Loucy (cell line): ENCODE data around the gene PRADC1.

Experiments
- H2AFZ ChIP-seq: fragments of 200-600 bp; sonication (generic); 2 replicates; pipeline ENCODE4 v1.6.0; 2016; ENCODE audit warnings: antibody characterized with exemption, mild to moderate bottlenecking, low read length, moderate library complexity
- H3F3A ChIP-seq: fragments of 200-600 bp; 2 replicates; pipeline ENCODE4 v1.6.0; 2016; ENCODE audit warnings: antibody characterized with exemption, low read depth, mild to moderate bottlenecking
- H3K27me3 ChIP-seq: fragments of 200-600 bp; sonication (generic); 2 replicates; pipeline ENCODE4 v1.6.1; 2014; ENCODE audit warnings: low read length, mild to moderate bottlenecking; ENCODE audit not compliant: insufficient read depth, poor library complexity, severe bottlenecking
- H3K36me3 ChIP-seq: fragments of 200-600 bp; sonication (generic); 2 replicates; pipeline ENCODE4 v1.6.1; 2016; ENCODE audit warnings: low read length; ENCODE audit not compliant: insufficient read depth
- H3K4me1 ChIP-seq: fragments of 200-600 bp; sonication (generic); 2 replicates; pipeline ENCODE4 v1.5.1; 2014; ENCODE audit warnings: low read length, mild to moderate bottlenecking; ENCODE audit not compliant: insufficient read depth, poor library complexity, severe bottlenecking
- H3K4me2 ChIP-seq: fragments of 200-600 bp; sonication (generic); 2 replicates; pipeline ENCODE4 v1.6.0; 2014; ENCODE audit warnings: antibody characterized with exemption, low read length, low read depth, mild to moderate bottlenecking; ENCODE audit not compliant: poor library complexity, severe bottlenecking
- H3K4me3 ChIP-seq: fragments of 200-600 bp; sonication (generic); 2 replicates; pipeline ENCODE4 v1.5.1; 2014; ENCODE audit warnings: low read length, mild to moderate bottlenecking, mixed read lengths; ENCODE audit not compliant: poor library complexity, severe bottlenecking
- H3K79me2 ChIP-seq: fragments of 200-600 bp; sonication (generic); 2 replicates; pipeline ENCODE4 v1.6.1; 2014; ENCODE audit warnings: low read length; ENCODE audit not compliant: insufficient read depth
- H3K9ac ChIP-seq: fragments of 200-600 bp; sonication (generic); 2 replicates; pipeline ENCODE4 v1.6.0; 2014; ENCODE audit warnings: mild to moderate bottlenecking, low read depth, low read length, moderate library complexity; ENCODE audit not compliant: poor library complexity, severe bottlenecking
- H3K9me2 ChIP-seq: fragments of 200-600 bp; sonication (generic); replicated peaks from 2 replicates; pipeline ENCODE4 v1.6.1; 2016; ENCODE audit warnings: low read depth, low read length, mixed read lengths
- H3K9me3 ChIP-seq: fragments of 200-600 bp; sonication (generic); 2 replicates; pipeline ENCODE4 v1.6.1; 2014; ENCODE audit warnings: mild to moderate bottlenecking, antibody characterized with exemption, low read length, low read depth; ENCODE audit not compliant: insufficient read depth
- H4K20me1 ChIP-seq: fragments of 200-600 bp; sonication (generic); 2 replicates; pipeline ENCODE4 v1.6.0; 2014; ENCODE audit warnings: antibody characterized with exemption, low read length, mild to moderate bottlenecking; ENCODE audit not compliant: insufficient read depth, poor library complexity, severe bottlenecking
- EZH2phosphoT487 ChIP-seq: fragments of 200-600 bp; IDR thresholded peaks from 2 replicates; pipeline ENCODE4 v1.6.1; 2018; ENCODE audit warnings: antibody characterized with exemption, mild to moderate bottlenecking, moderate library complexity, borderline replicate concordance
- TF ChIP-seq, protein P1 (sequence below): fragments of 200-600 bp; sonication (generic); conservative IDR thresholded peaks from 2 replicates; pipeline ENCODE4 v1.5.1; 2014; ENCODE audit warnings: mild to moderate bottlenecking, antibody characterized with exemption, low read length

The PRADC1 gene

GRCh38 chr2:73255007-73255644, 22.1 kb upstream of the PRADC1 start:
- Histone ChIP-seq H4K20me1 (no peaks in the 10 kb centered on the region), H2AFZ (no peak overlapping the region), H3K9ac (no peak overlapping the region), H3K9me2 (no peaks in the 10 kb centered on the region), H3K4me2 (no peak overlapping the region), H3K4me1 (no peaks in the 10 kb centered on the region), H3K79me2 (no peaks in the 10 kb centered on the region), H3K36me3 (peaks cover 72% of the 10 kb centered on the region; the same call in 1 of the 2 replicates), H3K27me3 (no peaks in the 10 kb centered on the region), H3F3A (no peaks in the 10 kb centered on the region), H3K4me3 (no peak overlapping the region), H3K9me3 (no peaks in the 10 kb centered on the region)
- TF ChIP-seq, protein P1, sequence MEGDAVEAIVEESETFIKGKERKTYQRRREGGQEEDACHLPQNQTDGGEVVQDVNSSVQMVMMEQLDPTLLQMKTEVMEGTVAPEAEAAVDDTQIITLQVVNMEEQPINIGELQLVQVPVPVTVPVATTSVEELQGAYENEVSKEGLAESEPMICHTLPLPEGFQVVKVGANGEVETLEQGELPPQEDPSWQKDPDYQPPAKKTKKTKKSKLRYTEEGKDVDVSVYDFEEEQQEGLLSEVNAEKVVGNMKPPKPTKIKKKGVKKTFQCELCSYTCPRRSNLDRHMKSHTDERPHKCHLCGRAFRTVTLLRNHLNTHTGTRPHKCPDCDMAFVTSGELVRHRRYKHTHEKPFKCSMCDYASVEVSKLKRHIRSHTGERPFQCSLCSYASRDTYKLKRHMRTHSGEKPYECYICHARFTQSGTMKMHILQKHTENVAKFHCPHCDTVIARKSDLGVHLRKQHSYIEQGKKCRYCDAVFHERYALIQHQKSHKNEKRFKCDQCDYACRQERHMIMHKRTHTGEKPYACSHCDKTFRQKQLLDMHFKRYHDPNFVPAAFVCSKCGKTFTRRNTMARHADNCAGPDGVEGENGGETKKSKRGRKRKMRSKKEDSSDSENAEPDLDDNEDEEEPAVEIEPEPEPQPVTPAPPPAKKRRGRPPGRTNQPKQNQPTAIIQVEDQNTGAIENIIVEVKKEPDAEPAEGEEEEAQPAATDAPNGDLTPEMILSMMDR: no peak
- TF ChIP-seq EZH2phosphoT487: no peak

- Histone ChIP-seq H3K79me2 (no peaks in the 10 kb centered on the region), H3K36me3 (peaks cover 72% of the 10 kb centered on the region; the same call in 1 of the 2 replicates), H3K4me1 (no peaks in the 10 kb centered on the region), H3K4me2 (no peak overlapping the region), H3K9me3 (no peaks in the 10 kb centered on the region), H4K20me1 (no peaks in the 10 kb centered on the region), H3K9ac (no peak overlapping the region), H3F3A (no peaks in the 10 kb centered on the region), H3K4me3 (no peak overlapping the region), H2AFZ (no peak overlapping the region), H3K9me2 (no peaks in the 10 kb centered on the region), H3K27me3 (no peaks in the 10 kb centered on the region)
- no peak for TF ChIP-seq EZH2phosphoT487
- TF ChIP-seq, protein P1: no peak
These were observed 21.4 kb upstream of the PRADC1 start for GRCh38 chr2:73254343-73255006.

- H2AFZ ChIP-seq: no peak overlapping the region
- no peak overlapping the region for H3K9ac ChIP-seq
- no peak overlapping the region for H3K4me2 ChIP-seq
- H3K36me3 ChIP-seq: peaks cover 72% of the 10 kb centered on the region; the same call in 1 of the 2 replicates
- H3K27me3 ChIP-seq: no peaks in the 10 kb centered on the region
- H3F3A ChIP-seq: no peaks in the 10 kb centered on the region
- H3K79me2 ChIP-seq: no peaks in the 10 kb centered on the region
- H3K9me2 ChIP-seq: no peaks in the 10 kb centered on the region
- no peaks in the 10 kb centered on the region for H3K4me1 ChIP-seq
- TF ChIP-seq, protein P1: no peak
- no peak for TF ChIP-seq EZH2phosphoT487
- H3K4me3 ChIP-seq: no peak overlapping the region
- no peaks in the 10 kb centered on the region for H4K20me1 ChIP-seq
- H3K9me3 ChIP-seq: no peaks in the 10 kb centered on the region
These were observed 20.9 kb upstream of the PRADC1 start for GRCh38 chr2:73253901-73254300.
